ENCODE results near the gene KCNH8.

DNA sequence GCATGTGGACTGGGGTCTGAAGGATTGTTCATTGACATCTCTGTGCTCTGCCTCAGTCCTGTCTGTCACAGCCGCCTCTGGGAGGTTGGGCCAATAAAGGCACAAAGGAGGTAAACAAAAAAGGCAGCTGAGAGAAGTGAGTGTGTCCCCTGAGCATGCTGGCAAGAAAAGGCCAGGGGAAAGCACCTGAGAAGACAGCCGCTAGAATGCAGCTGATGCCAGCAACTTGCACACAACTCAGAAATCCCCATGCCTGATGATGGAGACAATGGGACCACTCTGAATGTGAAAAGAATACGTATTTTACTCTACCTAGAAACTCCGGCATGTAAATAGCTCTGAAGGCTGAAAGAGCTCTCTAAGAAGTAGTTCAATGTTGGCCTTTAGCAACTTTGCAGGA, 118.7 kb downstream of the KCNH8 start:
- TF ChIP-seq CTCF (conservative IDR thresholded peaks at IDR 0.05 in 1 of 2, IDR thresholded peaks at IDR 0.05 in 1 of 2; ENCODE audit: low read depth in 1 of 2, low read length in 2 of 2) (no peak), EZH2 (IDR thresholded peaks at IDR 0.05; ENCODE audit: low read length, missing control alignments) (no peak)

Data from fibroblast of lung (primary cell).